ENCODE data around the gene BTBD16. TPM values are rescaled to one million over a fixed set of nuclear protein-coding genes. Genes with fewer than 3 reads are reported as not detected.

Gene BTBD16
- total RNA-seq, 4 donors from 2014 or later: not detected

- no peaks in the 10 kb centered on the region for H3K36me3 ChIP-seq
- intact Hi-C loops (cut with DNase I): no loop called here
- H3K27ac ChIP-seq: no peak overlapping the region
- H3K27me3 ChIP-seq: no peaks in the 10 kb centered on the region
- TF ChIP-seq, protein P1, sequence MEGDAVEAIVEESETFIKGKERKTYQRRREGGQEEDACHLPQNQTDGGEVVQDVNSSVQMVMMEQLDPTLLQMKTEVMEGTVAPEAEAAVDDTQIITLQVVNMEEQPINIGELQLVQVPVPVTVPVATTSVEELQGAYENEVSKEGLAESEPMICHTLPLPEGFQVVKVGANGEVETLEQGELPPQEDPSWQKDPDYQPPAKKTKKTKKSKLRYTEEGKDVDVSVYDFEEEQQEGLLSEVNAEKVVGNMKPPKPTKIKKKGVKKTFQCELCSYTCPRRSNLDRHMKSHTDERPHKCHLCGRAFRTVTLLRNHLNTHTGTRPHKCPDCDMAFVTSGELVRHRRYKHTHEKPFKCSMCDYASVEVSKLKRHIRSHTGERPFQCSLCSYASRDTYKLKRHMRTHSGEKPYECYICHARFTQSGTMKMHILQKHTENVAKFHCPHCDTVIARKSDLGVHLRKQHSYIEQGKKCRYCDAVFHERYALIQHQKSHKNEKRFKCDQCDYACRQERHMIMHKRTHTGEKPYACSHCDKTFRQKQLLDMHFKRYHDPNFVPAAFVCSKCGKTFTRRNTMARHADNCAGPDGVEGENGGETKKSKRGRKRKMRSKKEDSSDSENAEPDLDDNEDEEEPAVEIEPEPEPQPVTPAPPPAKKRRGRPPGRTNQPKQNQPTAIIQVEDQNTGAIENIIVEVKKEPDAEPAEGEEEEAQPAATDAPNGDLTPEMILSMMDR (IDR thresholded peaks at IDR 0.05): no peak
- TF ChIP-seq POLR2A (IDR thresholded peaks at IDR 0.05): no peak
- no peaks in the 10 kb centered on the region for H3K9me3 ChIP-seq
- H3K4me3 ChIP-seq: no peak overlapping the region
- H3K4me1 ChIP-seq: peaks cover 0 to 20% (median 6%) of the 10 kb centered on the region in 3 donors
- DNase-seq: no peak
- 41 to 48% methylated on average over 2 to 3 of the region's 4 CpGs for WGBS, 2 donors
Measured at GRCh38 chr10:122293961-122294380, 22.9 kb downstream of the BTBD16 start.

DNA sequence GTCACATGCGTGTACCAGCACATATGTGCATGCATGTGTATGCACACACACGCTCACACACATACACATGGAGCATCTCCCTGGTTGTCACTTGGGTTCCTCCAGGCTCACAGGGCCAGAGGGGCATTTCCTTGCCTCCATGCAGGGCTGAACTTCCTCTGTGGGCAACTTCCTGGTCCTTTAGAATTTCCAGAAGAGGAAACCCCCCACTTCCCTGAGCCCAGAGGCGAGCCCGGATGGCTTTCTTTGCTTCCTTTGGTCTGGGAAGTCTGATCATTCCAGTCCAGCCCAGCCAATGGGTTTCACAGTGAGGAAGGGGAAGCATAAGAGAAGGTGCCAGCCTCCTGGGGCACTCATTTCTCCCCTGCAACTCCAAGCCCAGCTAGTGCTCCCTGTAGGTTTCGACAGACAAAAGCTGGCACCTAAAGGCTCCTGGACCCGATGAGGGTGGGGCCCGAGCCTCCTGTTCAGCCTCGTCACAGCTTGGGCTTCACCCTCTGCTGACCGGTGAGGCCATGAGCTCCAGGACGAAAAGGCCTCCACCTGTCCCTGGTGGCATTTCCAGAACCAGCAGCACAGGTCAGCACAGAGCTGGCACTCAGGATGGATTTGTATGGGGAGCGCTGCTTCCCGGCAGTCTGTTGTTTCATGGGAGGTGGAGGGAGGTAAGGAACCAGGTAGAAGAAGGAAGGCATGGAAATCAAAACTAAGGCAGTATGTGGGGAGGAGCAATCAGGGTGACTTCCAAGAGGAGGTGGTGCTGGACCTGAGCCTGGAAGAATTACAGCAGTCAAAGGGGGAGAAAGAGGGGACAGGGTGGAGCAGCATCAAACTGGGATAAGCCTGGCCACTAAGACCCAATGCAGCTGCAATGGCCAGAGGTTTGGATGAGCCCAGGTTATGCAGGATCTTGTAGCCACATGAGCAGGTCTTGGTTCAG is 23.7 kb downstream of the BTBD16 start:
- Histone ChIP-seq H3K27me3 (no peaks in the 10 kb centered on the region), H3K36me3 (no peaks in the 10 kb centered on the region), H3K27ac (no peak overlapping the region), H3K4me1 (peaks cover 0 to 24% (median 8%) of the 10 kb centered on the region in 3 donors), H3K9me3 (no peaks in the 10 kb centered on the region), H3K4me3 (no peak overlapping the region)
- DNase-seq: no peak
- WGBS, 2 donors: 78 to 89% methylated on average over 4 to 9 of the region's 12 CpGs
- intact Hi-C loops (cut with DNase I): loop anchor here (5.0 kb wide), 2 partner anchors 143 to 273 kb away; no protein-coding TSS in a partner anchor
- no peak for TF ChIP-seq POLR2A (IDR thresholded peaks at IDR 0.05)
- TF ChIP-seq, protein P1 (IDR thresholded peaks at IDR 0.05): no peak

DNA sequence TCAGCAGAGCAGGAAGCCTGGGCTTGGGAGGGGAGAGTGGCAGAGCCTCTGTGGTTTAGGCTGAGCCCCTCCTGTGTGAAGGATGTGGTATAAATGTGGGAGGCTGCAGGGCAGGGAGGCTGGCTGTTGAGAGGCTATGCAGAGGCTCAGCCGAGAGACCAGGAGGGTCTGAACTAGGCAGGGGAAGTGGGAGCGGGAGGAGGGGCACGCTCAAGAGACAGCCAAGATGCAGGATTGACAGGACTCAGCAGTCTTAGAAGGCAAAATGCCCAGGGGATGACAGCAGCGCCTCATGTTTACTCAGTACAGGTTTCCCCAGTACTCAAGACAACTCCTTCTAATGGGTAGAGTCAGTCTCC is 24.3 kb downstream of the BTBD16 start:
- H3K4me3 ChIP-seq: no peak overlapping the region
- DNase-seq: no peak
- H3K4me1 ChIP-seq: peaks cover 0 to 24% (median 8%) of the 10 kb centered on the region in 3 donors
- H3K27ac ChIP-seq: no peak overlapping the region
- no peak for TF ChIP-seq POLR2A (IDR thresholded peaks at IDR 0.05)
- TF ChIP-seq, protein P1 (IDR thresholded peaks at IDR 0.05): no peak
- H3K27me3 ChIP-seq: no peaks in the 10 kb centered on the region
- intact Hi-C loops (cut with DNase I): loop anchor here (5.0 kb wide), 2 partner anchors 142 to 272 kb away; no protein-coding TSS in a partner anchor
- no peaks in the 10 kb centered on the region for H3K9me3 ChIP-seq
- H3K36me3 ChIP-seq: no peaks in the 10 kb centered on the region
- WGBS, 2 donors: 87 to 100% methylated on average over 1 to 3 of the region's 4 CpGs

- no peak for DNase-seq
- Histone ChIP-seq H3K27ac (no peak overlapping the region), H3K9me3 (no peaks in the 10 kb centered on the region), H3K4me1 (peaks cover 0 to 32% (median 8%) of the 10 kb centered on the region in 3 donors), H3K27me3 (no peaks in the 10 kb centered on the region), H3K36me3 (no peaks in the 10 kb centered on the region), H3K4me3 (no peak overlapping the region)
- TF ChIP-seq, protein P1 (IDR thresholded peaks at IDR 0.05): no peak
- TF ChIP-seq POLR2A (IDR thresholded peaks at IDR 0.05): no peak
- WGBS, 2 donors: 79 to 84% methylated on average over 8 of the region's 8 CpGs
- intact Hi-C loops (cut with DNase I): loop anchor here (5.0 kb wide), 2 partner anchors 141 to 271 kb away; no protein-coding TSS in a partner anchor
Measured at GRCh38 chr10:122296363-122297120, 25.4 kb downstream of the BTBD16 start.
